OCI-M1 (cell line): ENCODE measurements around the gene GNG12.
"Not testable (repeated sequence)": the region's sequence is repeated elsewhere in the genome, so short reads cannot be mapped to it uniquely, and the experiment has no call there.

Experiments used
- DNase-seq: peaks from one replicate; lab custom pipeline; 2025; lab: John Stamatoyannopoulos, UW

Gene GNG12

DNA sequence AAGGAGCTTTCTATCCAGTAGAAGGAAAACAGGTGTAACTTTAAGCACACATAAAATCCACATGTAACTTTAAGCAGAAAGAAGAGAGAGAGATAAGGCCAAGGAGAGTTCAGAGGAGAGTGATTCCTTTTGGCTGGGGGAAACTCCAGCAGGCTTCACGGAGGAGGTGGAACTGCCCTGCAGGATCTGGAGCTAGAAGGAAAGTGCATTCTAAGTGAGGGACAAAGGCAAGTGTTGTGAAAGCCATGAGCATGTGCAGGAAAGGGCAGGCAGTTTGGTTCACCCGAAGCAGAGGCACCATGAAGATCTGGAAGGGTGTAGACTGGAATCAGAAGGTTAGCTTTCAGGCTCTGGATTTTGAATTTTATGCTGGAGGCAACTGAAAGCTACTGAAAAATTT, 101.9 kb downstream of the GNG12 start:
- no peak for DNase-seq

GRCh38 chr1:67730312-67730711, 103.0 kb downstream of the GNG12 start:
- DNase-seq, result not testable (repeated sequence)

DNA sequence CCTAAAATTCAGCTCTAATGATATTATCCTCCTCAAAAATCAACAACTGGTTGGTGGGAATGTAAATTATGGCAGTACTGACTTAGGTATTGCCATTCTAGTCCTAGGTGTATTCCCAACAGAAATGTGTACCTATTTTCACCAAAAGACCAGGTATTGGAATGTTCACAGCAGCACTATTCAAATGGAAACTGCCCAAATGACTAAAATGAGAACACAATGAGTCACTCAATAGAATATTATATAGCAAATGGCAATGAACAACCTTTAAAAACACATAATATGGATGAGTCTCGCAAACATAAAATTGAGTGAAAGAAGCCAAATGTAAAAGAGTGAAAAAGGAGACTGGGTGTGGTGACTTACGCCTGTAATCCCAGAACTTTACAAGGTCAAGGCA, 103.4 kb downstream of the GNG12 start:
- no peak for DNase-seq

GRCh38 chr1:67726224-67726623, 107.0 kb downstream of the GNG12 start:
- DNase-seq, result peak; percentile 23

DNA sequence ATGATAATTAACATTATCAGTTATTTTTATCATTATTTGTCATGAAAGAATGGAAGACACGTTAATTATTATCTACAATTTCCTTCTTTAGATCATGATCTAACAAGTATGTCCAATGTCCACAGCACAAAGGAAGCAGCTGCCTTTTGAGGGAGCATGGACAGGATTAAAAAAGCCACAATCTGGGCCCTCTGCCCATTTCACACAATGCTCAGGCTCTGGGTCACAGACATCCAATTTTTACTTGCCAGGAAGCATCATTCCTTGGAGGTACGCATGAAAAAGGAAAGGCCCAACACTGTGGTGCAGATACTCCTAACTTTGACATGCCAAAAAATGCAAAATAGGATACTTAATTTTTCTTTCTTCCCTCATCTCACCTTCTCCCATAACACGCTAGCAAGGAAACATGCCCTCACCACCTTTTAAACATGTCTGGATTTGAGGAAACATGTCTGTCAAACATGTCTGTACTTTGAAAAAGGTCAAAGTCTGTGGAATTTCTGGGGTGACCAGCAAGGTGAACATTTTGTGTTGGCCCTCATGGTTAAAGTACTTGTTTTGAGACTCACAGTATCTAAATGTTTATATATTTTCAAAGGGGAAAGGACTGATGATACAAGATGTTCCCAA, 108.2 kb downstream of the GNG12 start:
- DNase-seq, result no peak

- DNase-seq, result peak; percentile 45
Observed at GRCh38 chr1:67723620-67724019, 109.6 kb downstream of the GNG12 start.

DNA sequence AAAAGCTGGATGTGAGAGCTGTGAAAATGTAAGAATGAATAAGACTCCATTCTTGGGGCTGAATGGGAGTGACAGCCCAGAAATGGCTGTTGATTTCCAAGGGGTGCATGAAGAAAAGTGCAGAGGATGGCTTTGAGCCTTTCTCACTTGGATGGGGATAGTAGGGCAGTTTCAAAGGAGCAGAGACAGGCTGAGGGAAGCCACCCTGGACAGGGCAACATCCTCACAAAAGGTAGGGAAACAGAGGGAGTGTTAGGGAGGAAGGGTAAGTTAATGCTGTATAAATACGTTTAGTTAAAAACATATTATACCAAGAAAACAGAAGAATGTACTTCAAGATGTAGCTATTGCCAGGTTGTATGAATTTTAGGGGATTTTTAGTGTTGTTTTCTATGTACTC, 110.1 kb downstream of the GNG12 start:
- DNase-seq, result no peak

- DNase-seq, result peak; percentile 16
Observed at GRCh38 chr1:67722292-67722944, 110.8 kb downstream of the GNG12 start.

- DNase-seq, result no peak
Observed at GRCh38 chr1:67721650-67722291, 111.5 kb downstream of the GNG12 start.

DNA sequence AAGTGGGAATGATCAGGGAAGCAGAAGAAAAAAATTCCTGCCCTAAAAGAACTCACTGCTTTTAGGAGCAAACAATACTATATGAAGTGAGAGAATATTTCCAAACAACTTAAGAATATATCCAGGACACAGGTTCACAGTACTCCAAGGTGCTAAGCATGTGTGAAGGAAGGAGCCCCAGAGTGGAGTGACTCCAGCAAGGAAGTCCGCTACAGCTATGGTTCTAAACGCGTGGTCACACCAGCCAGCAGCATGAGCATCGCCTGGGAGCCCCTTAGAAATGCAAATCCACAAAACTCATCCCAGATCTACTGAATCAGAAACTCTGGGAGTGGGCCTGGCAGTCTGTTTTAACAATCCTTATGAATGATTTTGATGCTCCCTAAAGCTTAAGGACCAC, 112.2 kb downstream of the GNG12 start:
- DNase-seq, result no peak

DNA sequence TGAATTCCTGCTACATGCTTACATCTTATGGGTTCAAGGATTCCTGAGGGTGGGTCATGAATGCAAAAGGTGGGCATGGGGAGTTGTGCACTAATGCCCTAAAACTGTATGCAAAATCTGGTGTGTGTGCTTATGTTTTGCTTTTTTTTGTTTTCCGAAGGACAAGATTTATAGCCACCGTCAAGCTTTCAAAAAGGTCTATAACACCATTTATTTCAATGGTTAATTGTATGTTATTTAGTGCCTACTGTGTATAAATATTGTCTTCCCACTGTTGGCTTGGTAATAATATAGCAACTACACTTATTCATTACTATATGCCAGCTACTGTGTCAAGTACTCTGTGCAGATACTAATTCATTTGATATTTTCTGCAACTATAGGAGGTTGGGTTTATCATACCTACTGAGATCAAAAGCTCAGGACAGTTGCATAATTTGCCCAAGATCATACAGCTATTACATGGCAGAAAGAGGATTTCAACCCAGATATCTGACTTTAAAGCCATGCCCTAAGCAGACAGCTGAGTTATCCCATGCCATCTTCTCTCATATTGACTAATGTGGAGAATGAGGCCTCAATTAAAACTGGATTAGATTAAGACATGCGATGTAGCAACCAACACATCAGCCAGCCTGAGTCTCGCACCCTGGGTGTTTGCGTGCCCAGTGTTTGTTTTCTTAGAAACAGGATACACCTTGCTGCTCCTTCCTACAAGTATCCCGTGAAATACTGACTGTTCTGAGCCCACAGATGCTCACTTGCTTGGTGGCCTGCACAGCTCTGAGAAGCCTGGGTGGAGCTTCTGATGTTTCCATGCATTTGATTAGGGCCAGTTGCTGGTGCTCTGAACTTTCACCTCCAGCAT, 113.7 kb downstream of the GNG12 start:
- no peak for DNase-seq

DNA sequence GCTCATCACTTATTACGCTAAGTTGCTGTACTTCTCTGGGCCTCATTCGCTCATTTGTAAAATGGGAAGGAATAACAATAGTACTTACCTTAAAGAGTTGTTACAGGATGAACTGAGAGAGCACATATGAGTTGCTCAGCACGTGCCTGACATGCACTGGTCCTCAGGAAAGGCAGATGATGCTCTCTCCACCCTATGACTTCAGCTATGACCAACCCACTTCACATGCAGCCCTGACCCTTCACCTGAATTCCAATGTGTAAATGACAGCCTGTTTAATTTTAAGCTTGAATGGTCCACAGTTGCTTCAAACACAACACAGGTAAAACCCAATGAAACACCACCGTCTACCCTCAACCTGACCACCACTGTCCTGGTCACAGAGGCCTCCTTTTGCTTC, 115.4 kb downstream of the GNG12 start:
- DNase-seq, result no peak

DNA sequence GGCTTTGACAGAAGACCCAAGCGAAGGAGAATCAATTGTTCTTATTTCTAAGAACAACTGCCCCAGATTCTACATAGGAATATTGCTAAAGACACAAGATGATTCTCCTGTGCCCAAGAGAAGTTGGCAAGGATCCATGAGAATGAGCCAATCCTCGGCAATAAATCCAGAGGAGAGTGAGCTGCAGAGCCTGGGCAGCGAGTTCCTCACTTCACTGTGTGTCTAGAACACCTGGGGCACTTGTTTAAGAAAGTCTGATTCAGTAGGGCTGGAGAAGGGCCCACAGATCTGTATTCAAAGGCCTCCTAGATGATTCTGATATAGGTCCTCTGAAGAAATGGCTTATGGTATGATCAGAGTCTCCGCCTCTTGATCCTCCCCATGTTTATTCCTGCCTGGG, 116.5 kb downstream of the GNG12 start:
- DNase-seq, result no peak

DNA sequence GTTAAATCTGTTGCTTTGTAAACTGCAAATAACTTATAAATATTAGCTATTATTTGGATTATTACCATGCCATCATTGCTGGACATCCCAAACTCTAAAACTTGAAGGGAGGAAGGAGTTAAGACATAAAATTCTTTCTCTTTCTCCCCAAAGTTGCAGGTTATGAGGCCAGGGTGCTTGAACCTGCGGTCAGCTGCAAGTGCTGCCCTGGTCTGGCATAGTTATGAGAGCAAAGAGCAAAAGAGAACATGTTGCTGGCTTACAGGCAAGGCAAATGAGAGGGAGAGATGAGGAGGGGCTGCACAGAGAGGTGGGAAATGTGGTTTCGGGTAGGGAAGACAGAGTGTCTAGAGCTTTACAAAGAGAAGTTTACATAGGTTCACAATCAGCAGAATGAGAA, 117.4 kb downstream of the GNG12 start:
- DNase-seq, result no peak

- peak; percentile 76 for DNase-seq
Observed at GRCh38 chr1:67713057-67713846, 120.0 kb downstream of the GNG12 start.

GRCh38 chr1:67711855-67712212, 121.4 kb downstream of the GNG12 start:
- DNase-seq, result peak; percentile 69

- DNase-seq, result peak; percentile 62
Observed at GRCh38 chr1:67711158-67711854, 122.0 kb downstream of the GNG12 start.

DNA sequence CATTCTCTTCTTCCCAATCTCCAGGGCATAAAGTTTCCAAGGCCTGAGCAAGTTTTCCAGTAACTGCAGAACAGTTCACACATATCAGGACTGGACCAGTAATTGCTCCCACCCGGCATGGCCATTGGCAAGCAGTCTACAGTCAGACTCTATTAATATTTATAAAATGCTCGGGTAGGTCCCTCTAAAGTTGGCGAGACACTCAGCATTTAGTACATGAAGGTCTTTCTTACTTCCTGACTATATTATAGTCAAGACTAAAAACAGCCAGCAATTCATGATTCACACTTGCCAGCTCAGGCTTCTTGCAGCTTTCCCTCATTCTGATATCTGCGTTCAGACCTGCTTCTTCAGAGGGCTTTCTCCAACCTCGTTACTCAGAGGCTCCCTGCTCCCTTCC, 122.8 kb downstream of the GNG12 start:
- DNase-seq, result no peak

GRCh38 chr1:67708606-67709005, 124.7 kb downstream of the GNG12 start:
- DNase-seq, result no peak

GRCh38 chr1:67705735-67706453, 127.4 kb downstream of the GNG12 start:
- no peak for DNase-seq

- DNase-seq, result no peak
Observed at GRCh38 chr1:67704351-67704750, 128.9 kb downstream of the GNG12 start.
